GM11168 (cell line): ENCODE results near the gene ST3GAL5.

Experiments used
- in situ Hi-C: fragments of 300-500 bp; cut with MboI; formaldehyde crosslinking; loops from one replicate; pipeline ENCODE4 v1.12.0; 2022; ENCODE audit warnings: low sequenced_read_pairs; ENCODE audit not compliant: unreplicated experiment

ST3GAL5 gene

GRCh38 chr2:85813211-85813981 lies 75.4 kb downstream of the ST3GAL5 start:
- in situ Hi-C loops: loop anchor here (5.0 kb wide), 1 partner anchor 86 kb away; no protein-coding TSS in a partner anchor

GRCh38 chr2:85812094-85812735 lies 76.6 kb downstream of the ST3GAL5 start:
- in situ Hi-C loops: loop anchor here (5.0 kb wide), 1 partner anchor 85 kb away; no protein-coding TSS in a partner anchor

DNA sequence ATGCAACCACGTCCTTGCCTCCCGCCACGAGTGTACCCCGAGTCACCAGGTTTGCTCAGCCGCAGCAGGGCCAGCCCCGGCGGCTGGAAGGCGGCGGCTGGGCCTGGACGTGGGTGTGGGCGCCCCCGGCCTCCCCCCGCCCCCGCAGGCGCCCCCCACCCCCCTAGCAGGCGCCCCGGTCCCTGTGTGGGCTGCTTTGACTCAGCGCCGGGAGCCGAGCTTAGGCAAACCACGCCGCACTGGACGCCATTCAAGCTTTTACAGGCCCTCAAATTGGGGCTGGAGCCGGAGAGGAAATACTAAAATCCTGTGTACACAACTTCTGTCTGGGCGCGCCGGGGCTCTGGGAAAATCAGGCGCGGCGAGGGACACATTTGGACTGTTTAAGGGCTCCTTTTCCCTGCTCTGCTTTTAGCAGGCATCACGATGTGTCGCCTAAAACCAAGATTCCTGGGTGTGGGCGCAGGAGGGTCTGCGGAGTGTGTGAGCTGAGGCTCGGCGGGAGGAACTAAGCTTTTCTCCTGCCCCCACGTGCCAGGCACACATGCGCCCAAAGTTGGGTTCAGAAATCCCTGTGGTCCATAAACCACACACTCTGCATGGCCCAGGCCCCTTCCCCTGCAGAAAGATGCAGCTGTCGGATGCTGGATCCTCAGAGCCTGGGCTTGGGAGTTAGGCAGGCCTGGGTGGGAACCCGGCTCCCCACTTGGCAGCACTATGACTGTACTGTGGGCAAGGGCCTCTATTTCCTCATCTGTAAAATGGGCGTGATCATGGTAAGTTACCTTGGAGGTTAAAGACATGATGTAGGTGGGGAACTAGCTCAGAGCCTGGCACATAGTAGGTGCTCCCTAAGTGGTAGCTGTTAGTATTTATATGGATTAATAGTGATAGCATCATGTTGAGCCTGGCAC lies 77.4 kb downstream of the ST3GAL5 start:
- in situ Hi-C loops: loop anchor here (5.0 kb wide), 1 partner anchor 84 kb away; no protein-coding TSS in a partner anchor

DNA sequence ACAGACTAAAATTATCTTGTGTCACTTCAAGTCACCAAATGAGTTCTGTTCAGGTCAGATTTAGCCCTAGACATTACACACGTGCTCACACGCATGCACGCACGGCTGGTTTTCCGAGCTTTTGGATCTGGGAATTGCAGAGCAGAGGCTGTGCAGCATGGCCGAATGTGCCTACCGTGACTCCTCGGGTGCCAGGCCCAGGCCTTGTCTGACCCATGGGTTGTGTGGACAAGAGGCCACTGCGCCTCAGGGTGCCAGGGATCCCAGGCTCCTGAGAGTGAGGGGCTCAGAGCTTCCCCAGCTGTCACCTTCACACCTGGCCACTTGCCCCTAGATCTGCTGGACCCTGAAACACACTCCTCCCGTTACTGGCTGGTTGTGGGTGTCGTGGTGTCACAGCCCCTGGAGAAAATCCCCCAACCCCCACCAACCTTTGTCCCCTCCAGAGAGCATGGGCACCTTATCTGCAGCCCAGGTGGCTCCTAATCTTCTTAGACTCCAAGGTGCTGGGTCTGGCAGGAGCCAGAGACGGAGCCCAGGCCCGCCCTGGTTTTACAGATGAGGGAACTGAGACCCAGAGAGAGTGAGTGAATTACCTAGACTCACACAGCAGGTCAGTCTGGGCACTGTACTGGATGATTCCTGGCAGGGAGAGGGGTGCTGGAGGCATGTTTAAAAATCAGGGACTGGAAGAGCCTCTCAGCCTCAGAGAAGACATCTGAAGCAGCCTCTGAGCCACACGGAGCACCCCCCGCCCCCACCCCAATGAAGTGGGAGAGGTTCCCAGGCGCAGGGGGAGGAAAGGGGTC lies 78.2 kb downstream of the ST3GAL5 start:
- in situ Hi-C loops: loop anchor here (5.0 kb wide), 1 partner anchor 83 kb away; no protein-coding TSS in a partner anchor

DNA sequence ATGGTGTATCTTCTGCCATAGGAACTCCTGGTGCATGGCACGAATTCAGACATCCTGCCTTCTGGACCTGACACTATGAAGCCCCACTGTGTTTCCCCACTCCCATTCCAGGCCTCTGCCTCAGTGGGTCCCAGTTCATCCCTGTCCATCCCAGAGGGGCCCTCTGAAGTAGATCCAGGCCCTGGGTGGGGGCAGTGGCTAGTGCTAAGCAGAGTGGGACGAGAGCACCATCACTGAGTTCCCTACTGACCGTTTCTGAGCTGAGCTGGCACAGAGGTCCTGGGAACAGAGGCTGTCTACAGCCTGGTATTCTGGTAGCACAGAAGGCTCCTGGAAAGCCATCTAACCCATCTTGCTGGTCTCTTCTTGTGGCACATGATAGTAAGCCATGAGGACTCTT lies 81.0 kb downstream of the ST3GAL5 start:
- in situ Hi-C loops: no loop called here

DNA sequence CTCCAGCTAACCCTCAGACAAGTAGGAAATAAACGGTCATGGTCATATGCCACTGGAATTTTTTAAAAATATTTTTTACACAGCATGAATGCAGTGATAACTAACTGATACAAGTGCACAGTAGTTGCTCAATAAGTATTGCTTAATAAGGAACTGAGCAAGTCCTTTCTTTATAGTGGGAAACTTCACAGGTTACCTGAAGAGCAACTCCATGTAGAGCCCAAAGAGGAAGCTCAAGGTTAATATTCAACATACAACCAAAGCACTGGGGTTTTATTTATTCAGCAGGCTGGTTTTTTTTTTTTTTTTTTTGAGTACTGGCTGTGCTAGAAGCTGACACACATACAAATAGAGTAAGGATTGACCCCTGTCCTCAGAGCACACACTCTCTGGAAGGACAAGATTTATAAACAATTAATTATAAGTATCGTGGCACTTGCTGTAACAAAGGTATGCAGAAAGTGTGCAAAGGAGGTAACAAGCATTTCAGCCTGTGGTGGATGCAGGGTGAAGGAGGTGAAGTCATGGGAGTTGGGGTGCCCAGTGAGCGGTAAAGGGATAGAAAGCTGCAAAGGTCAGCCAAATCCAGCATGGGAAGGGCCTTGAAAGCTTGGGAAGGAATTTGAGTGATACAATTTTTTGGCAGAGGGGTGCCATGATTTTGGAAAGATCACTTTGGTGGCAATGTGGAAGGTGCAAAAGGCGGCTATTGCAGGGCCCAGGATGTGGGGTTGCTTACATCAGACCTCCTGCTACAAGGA lies 82.3 kb downstream of the ST3GAL5 start:
- in situ Hi-C loops: no loop called here

GRCh38 chr2:85804583-85804982 lies 84.2 kb downstream of the ST3GAL5 start:
- in situ Hi-C loops: no loop called here

- in situ Hi-C loops: no loop called here
These were observed 84.9 kb downstream of the ST3GAL5 start for GRCh38 chr2:85803704-85804425.

DNA sequence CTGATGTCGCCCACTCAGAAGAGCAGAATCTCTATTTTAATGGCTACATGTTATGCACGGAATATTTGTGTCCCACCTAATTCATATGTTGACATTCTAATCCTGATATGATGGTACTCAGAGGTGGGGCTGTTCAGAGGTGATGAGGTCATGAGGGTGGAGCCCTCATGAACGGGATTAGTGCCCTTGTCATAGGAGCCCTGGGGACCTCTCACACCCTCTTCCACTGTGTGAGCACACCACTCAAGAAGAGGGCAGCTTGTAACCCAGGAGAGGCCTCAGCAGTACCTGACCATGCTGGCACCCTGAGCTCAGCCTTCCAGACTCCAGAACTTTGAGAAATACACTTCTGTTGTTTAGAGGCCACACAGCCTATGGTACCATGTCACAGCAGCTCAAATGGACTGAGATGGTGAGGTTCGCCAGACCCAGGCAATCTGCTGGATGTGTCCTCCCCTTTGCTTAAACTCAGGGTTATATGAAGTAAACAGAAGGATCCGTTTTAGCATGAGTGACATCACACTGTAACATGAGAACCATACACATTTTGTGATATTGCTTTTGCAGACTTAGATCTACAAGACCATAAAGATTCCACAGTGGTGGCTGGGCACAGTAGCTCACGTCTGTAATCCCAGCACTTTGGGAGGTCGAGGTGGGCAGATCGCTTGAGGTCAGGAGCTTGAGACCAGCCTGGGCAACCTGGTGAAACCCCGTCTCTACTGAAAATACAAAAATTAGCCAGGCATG lies 86.3 kb downstream of the ST3GAL5 start:
- in situ Hi-C loops: no loop called here

DNA sequence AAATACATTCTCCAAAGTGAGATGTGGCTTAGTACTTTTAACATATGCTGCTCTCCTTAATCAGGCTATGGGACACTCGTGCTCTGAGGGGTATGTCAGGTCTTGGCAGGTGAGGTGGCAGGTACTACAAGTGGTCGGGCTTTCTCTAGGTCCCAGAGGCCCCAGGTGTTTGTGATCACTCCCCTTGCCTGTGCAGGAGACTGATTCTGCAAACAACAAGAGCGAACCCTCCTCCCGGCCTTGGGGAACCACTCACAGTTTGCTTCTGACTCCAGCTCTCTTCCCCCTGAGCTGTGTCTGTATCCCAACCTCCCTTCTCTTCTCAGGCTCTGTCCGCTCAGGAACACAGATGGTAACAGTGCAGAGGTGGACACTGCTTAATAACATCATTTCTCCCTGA lies 86.9 kb downstream of the ST3GAL5 start:
- in situ Hi-C loops: no loop called here

DNA sequence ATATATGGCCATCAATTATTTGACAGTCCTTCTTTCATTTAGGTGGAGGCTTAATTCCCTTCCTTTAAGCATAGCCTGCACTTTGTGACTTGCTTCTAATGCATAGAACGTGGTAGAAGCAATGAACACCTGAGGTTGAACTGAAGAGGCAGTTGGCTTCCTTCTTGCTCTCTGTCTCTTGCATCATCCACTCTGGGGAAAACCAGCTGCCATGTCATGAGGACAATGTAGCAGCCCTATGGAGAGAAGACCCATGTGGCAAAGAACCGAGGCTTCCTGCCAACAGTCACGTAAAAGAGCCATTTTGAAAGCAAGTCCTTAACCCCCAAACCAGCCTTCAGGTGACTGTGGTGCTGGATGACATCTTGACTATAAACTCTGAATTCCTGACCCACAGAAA lies 88.2 kb downstream of the ST3GAL5 start:
- in situ Hi-C loops: no loop called here

DNA sequence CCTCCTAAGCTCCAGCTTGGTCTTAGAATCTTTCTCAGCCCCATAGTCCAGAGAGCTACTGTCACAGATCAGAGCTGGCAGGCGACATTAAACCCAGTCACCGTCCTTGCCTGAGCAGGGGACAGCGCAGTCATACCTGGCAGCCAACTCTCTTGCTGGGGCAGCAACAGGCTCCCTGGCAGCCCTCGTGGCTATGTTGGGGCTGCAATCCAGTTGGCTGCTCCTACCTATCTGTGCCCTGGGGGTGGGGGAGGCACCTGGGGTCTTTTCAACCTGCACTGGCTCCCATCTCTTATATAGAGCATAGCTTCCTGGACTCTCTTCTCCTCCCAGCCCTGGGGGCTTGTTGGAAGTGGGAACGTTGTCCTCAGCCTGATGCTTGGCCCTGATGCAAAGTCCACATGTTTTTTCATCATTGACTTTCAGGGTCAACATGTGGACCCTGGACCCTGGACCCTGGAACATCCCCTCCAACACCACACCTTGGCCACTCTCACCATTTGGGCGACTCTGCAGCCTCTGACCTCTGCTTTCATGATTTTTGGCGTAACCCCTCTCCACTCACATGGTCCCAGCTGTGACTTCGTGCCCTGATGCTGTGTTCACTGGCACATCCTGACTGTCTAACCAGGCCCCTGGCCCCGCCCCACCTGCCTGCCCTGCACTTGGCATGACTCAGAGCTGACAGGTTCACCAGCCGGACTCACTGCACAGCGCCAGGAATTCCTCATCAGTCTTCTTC lies 89.4 kb downstream of the ST3GAL5 start:
- in situ Hi-C loops: no loop called here

DNA sequence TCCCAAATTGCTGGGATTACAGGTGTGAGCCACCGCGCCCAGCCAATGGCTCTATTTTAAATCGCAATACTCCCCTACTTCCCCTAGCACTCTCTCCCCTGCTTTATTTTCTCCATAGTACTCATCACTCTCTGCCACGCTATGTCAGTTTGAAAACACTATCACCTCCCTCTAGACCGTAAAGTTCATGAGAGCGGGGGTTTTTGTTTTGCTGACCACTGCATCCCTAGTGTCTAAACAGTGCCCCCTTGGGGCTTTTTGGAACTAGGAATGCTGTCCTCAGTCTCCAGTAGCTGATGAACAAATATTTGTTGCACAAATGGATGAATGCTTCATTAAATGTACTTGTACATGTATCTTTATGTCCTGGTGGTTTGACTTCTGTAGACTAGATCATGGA lies 90.9 kb downstream of the ST3GAL5 start:
- in situ Hi-C loops: no loop called here

- in situ Hi-C loops: no loop called here
These were observed 91.5 kb downstream of the ST3GAL5 start for GRCh38 chr2:85797263-85797660.

DNA sequence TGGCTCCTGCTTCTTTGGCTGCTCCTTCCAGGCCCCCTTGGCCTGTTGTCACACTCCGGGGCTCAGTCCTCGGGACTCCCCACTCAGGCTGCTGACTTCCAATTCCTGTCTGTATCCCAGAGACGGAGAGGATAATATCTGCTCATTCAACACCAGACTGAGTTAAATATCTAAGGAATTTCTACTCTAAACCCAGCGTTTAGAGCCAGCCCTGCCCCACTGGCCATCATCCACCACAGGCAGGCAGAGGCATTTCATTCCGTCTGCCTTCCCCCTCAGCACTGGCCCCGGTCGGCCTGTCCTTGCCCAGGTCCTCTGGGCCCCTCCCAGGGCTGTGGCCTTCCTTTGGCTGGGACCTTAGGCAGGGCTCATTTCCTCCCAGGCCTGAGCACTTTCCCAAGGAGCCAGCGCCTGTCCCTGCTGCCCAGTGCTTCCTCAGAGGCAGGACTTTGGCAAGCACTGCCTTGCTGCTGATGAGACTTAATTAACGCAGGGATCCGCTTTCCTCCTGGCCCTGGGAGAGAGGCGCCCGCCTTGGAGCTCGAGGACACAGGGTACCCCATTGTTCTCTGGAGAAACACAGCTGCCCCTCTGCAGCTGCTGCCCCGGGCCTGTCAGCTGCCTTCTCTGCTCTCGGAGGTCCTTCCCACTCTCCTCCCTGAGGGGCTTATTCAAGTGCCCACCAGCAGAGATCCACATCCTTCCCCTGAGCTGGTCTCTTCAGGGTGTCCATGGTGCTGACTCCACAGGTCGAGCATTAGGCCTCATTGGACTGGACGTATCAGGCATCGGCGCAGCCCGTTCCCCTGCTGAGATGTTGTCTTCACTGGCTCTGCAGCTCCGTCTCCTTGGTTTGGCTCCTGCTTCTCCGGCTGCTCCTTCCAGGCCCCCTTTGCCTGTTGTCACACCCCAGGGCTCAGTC lies 92.2 kb downstream of the ST3GAL5 start:
- in situ Hi-C loops: no loop called here

DNA sequence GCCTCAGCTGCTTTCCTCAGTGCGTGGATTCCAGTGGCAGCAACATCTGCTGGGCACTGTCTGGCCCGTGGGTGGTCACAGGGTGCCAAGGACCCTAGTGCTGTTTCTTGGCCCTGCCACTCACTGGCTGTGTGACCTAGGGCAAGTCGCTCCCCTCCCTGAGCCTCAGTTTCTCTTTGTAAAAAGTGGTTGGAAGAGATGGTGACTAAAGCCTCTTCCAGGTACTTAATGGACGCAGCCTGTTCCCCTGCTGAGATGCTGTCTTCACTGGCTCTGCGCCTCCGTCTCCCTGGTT lies 92.8 kb downstream of the ST3GAL5 start:
- in situ Hi-C loops: no loop called here
